ENCODE measurements around the gene SENP2.
"Not testable (repeated sequence)": the region's sequence is repeated elsewhere in the genome, so short reads cannot be mapped to it uniquely, and the experiment has no call there.

- not testable (repeated sequence) for TF ChIP-seq CTCF, POLR2A (IDR thresholded peaks at IDR 0.05)
Observed at GRCh38 chr3:185556640-185557039, 29.5 kb upstream of the SENP2 start.
